Spleen (tissue), 7 donors: Measurements from ENCODE around the gene RBM46.

Experiments used
- CTCF ChIP-seq, 11 experiments: fragments of 200-600 bp in 7 of 11; fragments of 450-650 bp in 4 of 11; sonication (generic) in 4 of 11; IDR thresholded peaks in 8 of 11; conservative IDR thresholded peaks in 3 of 11; 1 replicate in 7 of 11; 2 replicates in 4 of 11; pipeline versions ENCODE4 v1.4.0 to v1.8.0; 2016 to 2021; ENCODE audit warnings: antibody characterized with exemption in 11 of 11, inconsistent platforms in 4 of 11, mild to moderate bottlenecking in 1 of 11
- POLR2AphosphoS5 ChIP-seq, 3 donors: sonication (generic); formaldehyde crosslinking; IDR thresholded peaks; one replicate each; pipeline ENCODE4 v1.5.1; 2017; ENCODE audit warnings: antibody characterized with exemption in 3 of 3
- donor health status: DM: no; HTN: no; CAD: no; lungs with moderate emphysema.
- donor health status: DM: no; HTN: no; CAD: no.
- donor health status: DM: no; HTN: no; CAD: no.

- no peak for TF ChIP-seq CTCF (IDR thresholded peaks at IDR 0.05 in 8 of 11, conservative IDR thresholded peaks at IDR 0.05 in 3 of 11)
- no peak for TF ChIP-seq POLR2AphosphoS5 (IDR thresholded peaks at IDR 0.05)
Observed at GRCh38 chr4:154740462-154740861, 40.6 kb upstream of the RBM46 start.
